HG02798 (cell line): ENCODE data around the gene RUNDC3A.
"Not testable (repeated sequence)": the region's sequence is repeated elsewhere in the genome, so short reads cannot be mapped to it uniquely, and the experiment has no call there.

ENCODE experiments used
- ATAC-seq: cut with Tn5 transposase; IDR thresholded peaks from one replicate; pipeline ENCODE4 v1.9.1; 2021; ENCODE audit warnings: mild to moderate bottlenecking; ENCODE audit not compliant: unreplicated experiment, poor library complexity

RUNDC3A gene

GRCh38 chr17:44354582-44355561 is 46.5 kb downstream of the RUNDC3A start:
- no peak for ATAC-seq

- no peak for ATAC-seq
Observed at GRCh38 chr17:44355642-44356099, 47.3 kb downstream of the RUNDC3A start.

- ATAC-seq: no peak
Observed at GRCh38 chr17:44356241-44356640, 47.8 kb downstream of the RUNDC3A start.

GRCh38 chr17:44358066-44358465 is 49.7 kb downstream of the RUNDC3A start:
- no peak for ATAC-seq

GRCh38 chr17:44359006-44359405 is 50.6 kb downstream of the RUNDC3A start:
- no peak for ATAC-seq

GRCh38 chr17:44359458-44360143 is 51.2 kb downstream of the RUNDC3A start:
- no peak for ATAC-seq

- no peak for ATAC-seq
Observed at GRCh38 chr17:44360144-44360533, 51.7 kb downstream of the RUNDC3A start.

- ATAC-seq: no peak
Observed at GRCh38 chr17:44360826-44361225, 52.4 kb downstream of the RUNDC3A start.

- ATAC-seq: no peak
Observed at GRCh38 chr17:44361292-44362260, 53.2 kb downstream of the RUNDC3A start.

GRCh38 chr17:44362459-44362948 is 54.1 kb downstream of the RUNDC3A start:
- ATAC-seq: no peak

- ATAC-seq: no peak
Observed at GRCh38 chr17:44362949-44363612, 54.7 kb downstream of the RUNDC3A start.

- peak; percentile 79 for ATAC-seq
Observed at GRCh38 chr17:44363613-44364159, 55.3 kb downstream of the RUNDC3A start, which contains the start of gene FAM171A2. Gene FAM171A2, minus strand, starts transcription at chr17:44363853. Its CDS starts 139 bp downstream, at chr17:44363714.

- ATAC-seq: not testable (repeated sequence)
Observed at GRCh38 chr17:44365051-44365450, 56.6 kb downstream of the RUNDC3A start.

GRCh38 chr17:44367231-44367979 is 59.0 kb downstream of the RUNDC3A start:
- ATAC-seq: no peak
